OCI-LY1 (cell line): ENCODE measurements around the gene DUSP7.

Experiments
- CTCF ChIP-seq: fragments of 200-600 bp; sonication (generic), shearing (Covaris generic); IDR thresholded peaks from 2 replicates; pipeline ENCODE4 v1.5.1; 2017; ENCODE audit warnings: mild to moderate bottlenecking, antibody characterized with exemption, low read length, moderate library complexity, mixed read lengths
- EZH2 ChIP-seq: fragments of 200-600 bp; sonication (generic), shearing (Covaris generic); IDR thresholded peaks from 2 replicates; pipeline ENCODE4 v1.8.0; 2017; ENCODE audit warnings: borderline replicate concordance, mixed run types, mild to moderate bottlenecking, antibody characterized with exemption, low read length, moderate library complexity, mixed read lengths

GRCh38 chr3:52087731-52088130 is 31.4 kb upstream of the DUSP7 start:
- TF ChIP-seq CTCF (no peak), EZH2 (no peak)
